Bronchial epithelial cell (primary cell): ENCODE data around the gene ITPR3. TPM values are rescaled to one million over a fixed set of nuclear protein-coding genes. Genes with fewer than 3 reads are reported as not detected.

Experiments
- DNase-seq: peaks from one replicate; pipeline ENCODE4 v3.0.0-alpha.2; 2010; ENCODE audit warnings: low read depth
- FAIRE-seq: peaks from 2 replicates; lab custom pipeline; 2011; peaks lifted over from hg19 to GRCh38; lab: Jason Lieb, UNC
- H3K27me3 ChIP-seq: 2 replicates; pipeline ENCODE4 v1.5.1; 2011; ENCODE audit warnings: low read length; ENCODE audit not compliant: control insufficient read depth, insufficient read depth
- H3K36me3 ChIP-seq: 2 replicates; pipeline ENCODE4 v1.5.1; 2011; ENCODE audit warnings: low read length; ENCODE audit not compliant: control insufficient read depth, insufficient read depth
- H3K4me3 ChIP-seq: 2 replicates; pipeline ENCODE4 v1.5.1; 2011; ENCODE audit warnings: mild to moderate bottlenecking, low read depth, low read length, control low read depth
- total RNA-seq: library from RNA; depleted of rRNA; stranded (reverse); fragments of >200 nt; gene quantifications from 2 replicates; pipeline ENCODE4 v1.2.1, GENCODE V29; 2014
- TF ChIP-seq, protein P1 (sequence below): IDR thresholded peaks from 2 replicates; pipeline ENCODE4 v1.5.1; 2011; ENCODE audit warnings: mild to moderate bottlenecking, moderate library complexity, low read length, control low read depth, inconsistent platforms; ENCODE audit not compliant: insufficient read depth, severe bottlenecking

The ITPR3 gene
- total RNA-seq, 1 donor from 2014 or later: 95.6 TPM

GRCh38 chr6:33577718-33578117, 43.4 kb upstream of the ITPR3 start:
- TF ChIP-seq, protein P1, sequence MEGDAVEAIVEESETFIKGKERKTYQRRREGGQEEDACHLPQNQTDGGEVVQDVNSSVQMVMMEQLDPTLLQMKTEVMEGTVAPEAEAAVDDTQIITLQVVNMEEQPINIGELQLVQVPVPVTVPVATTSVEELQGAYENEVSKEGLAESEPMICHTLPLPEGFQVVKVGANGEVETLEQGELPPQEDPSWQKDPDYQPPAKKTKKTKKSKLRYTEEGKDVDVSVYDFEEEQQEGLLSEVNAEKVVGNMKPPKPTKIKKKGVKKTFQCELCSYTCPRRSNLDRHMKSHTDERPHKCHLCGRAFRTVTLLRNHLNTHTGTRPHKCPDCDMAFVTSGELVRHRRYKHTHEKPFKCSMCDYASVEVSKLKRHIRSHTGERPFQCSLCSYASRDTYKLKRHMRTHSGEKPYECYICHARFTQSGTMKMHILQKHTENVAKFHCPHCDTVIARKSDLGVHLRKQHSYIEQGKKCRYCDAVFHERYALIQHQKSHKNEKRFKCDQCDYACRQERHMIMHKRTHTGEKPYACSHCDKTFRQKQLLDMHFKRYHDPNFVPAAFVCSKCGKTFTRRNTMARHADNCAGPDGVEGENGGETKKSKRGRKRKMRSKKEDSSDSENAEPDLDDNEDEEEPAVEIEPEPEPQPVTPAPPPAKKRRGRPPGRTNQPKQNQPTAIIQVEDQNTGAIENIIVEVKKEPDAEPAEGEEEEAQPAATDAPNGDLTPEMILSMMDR: no peak
- Histone ChIP-seq H3K36me3 (peaks cover 27% of the 10 kb centered on the region), H3K27me3 (no peaks in the 10 kb centered on the region), H3K4me3 (no peak overlapping the region)
- DNase-seq (no peak), FAIRE-seq (no peak)

DNA sequence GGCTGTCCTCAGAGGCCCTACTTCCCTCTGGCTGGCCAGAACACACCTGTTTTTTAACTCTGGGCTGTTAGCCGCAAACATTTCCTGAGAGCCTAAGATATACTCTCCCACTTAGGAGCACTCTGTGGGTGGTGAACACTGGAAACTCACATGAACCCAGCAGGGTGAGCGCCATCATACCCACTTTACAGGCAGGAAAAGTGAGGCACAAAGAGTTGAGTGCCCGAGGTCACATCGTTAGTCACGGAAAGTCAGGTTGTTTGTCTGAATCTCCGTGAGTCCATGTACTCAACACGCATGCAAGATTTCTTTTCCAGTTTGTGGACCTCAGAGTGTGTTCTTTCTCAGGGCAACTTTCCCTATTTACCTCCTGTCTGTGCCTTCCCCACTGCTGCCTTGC, 43.0 kb upstream of the ITPR3 start:
- FAIRE-seq (no peak), DNase-seq (no peak)
- Histone ChIP-seq H3K4me3 (no peak overlapping the region), H3K36me3 (peaks cover 27% of the 10 kb centered on the region), H3K27me3 (no peaks in the 10 kb centered on the region)
- TF ChIP-seq, protein P1: no peak

GRCh38 chr6:33578588-33579011, 42.5 kb upstream of the ITPR3 start:
- Histone ChIP-seq H3K27me3 (no peaks in the 10 kb centered on the region), H3K36me3 (peaks cover 27% of the 10 kb centered on the region), H3K4me3 (peak overlapping the region; percentile 87)
- TF ChIP-seq, protein P1: no peak
- FAIRE-seq (no peak), DNase-seq (no peak)

- TF ChIP-seq, protein P1: peak; percentile 66
- DNase-seq (peak; percentile 87), FAIRE-seq (no peak)
- H3K27me3 ChIP-seq: no peaks in the 10 kb centered on the region
- H3K36me3 ChIP-seq: peaks cover 15% of the 10 kb centered on the region
- H3K4me3 ChIP-seq: peak within 1 kb of the TSS; percentile 87
Measured at GRCh38 chr6:33579828-33580714, 41.1 kb upstream of the ITPR3 start, which contains the start of gene BAK1. BAK1 (minus strand) TSS chr6:33580276; CDS start chr6:33577604, 2,672 bp downstream.

- TF ChIP-seq, protein P1: no peak
- Histone ChIP-seq H3K4me3 (no peak overlapping the region), H3K36me3 (peaks cover 8% of the 10 kb centered on the region), H3K27me3 (no peaks in the 10 kb centered on the region)
- DNase-seq (no peak), FAIRE-seq (no peak)
Measured at GRCh38 chr6:33581186-33581585, 39.9 kb upstream of the ITPR3 start.
